Skin of body (tissue), 2 donors: ENCODE data around the gene DOK1. TPM values are rescaled to one million over a fixed set of nuclear protein-coding genes. Genes with fewer than 3 reads are reported as not detected.

Experiments
- DNase-seq: peaks from one replicate; lab custom pipeline; 2025; lab: John Stamatoyannopoulos, UW
- total RNA-seq: library from RNA; depleted of rRNA; stranded (reverse); fragments of >200 nt; gene quantifications from one replicate; pipeline ENCODE4 v1.2.3, GENCODE V29; 2014

Gene DOK1
- total RNA-seq, result 6.2 TPM

DNA sequence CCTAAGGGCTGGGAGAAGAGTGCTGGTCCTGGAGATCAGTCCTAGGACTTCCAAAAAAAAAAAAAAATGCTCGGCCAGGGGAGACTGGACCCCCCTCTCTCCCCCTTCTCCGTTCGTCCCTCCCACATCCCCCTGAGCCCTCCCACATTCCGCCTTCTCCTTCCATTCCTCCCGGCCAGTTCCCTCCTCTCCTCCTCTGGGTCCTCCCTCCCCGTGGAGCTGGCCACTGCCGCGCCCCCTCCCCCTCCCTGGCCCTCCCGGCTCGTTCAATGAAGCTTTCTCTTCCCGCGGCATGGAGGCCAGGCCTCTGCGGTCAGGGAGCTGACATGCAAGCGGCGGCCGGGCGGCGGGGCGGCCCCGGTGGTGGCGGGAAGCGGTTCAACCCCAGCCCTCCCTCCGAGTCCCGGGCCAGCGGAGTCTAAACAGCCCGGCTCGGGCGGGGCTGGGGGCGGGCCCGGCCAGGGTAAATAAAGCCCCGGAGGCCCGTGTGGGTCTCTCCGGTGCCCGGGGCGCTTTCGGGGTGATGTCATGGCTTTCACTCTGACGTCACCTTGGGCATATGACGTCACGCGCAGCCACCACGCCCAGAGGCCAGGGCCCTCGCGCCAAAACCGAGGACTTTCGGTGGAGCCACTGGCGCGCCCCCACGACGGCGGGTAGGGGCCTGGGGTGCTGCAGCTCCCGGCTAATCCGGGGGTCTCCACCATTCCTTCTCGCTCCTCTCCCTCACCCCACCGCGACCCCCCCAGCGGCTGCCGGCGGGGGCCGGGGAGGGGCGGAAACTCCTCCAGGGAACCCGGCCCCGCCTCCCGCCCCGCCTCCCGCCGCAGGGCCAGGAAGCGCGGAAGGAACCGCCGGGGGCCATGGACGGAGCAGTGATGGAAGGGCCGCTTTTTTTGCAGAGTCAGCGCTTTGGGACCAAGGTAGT lies at the start of gene DOK1, which contains the start of gene LOXL3:
Gene DOK1 (plus strand): TSS at position 829 of the 928 bp plus-strand sequence. CDS start 35 bp downstream, at position 864.
Gene LOXL3 (minus strand): TSS at position 51 of the 928 bp plus-strand sequence. CDS start 1,308 bp downstream, outside the sequence.
- peak; percentile 60 for DNase-seq

DNA sequence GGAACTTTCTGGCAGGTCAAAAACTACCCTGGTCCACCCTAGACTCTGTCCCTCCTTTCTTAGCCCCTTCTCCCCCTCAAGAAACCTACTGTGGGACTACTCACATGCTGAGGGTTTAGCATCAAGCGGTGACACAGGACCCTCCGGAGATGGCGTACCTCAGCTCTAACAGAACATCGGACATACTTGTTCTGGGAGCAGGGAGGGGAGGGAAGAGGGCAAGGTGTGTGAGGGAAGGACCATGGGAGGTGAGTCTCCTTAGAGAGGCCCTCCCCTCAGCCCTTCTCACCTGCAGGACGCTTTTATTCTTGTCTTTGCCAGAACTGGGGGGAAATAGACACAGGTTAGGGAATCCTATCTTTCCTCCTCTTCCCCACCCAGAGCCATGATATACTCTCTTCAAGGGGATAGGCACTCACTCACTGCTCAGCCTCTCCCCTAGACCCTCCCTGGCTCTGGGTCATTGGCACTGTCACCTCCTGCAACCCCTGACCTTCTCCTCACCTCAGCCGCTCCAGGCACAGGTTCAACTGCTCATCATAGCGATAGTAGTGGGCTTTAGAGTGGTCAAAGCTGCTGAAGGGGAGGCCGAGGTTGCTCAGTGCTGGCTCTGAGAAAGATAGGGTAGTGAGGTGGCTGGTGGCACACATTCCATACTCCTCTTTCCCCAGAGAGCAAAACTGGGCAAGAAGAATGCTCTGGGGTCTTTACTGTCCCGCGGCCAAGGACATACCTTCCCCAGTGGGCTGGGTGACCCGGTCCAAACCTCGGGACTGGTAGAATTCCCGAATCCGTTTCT lies 48.9 kb upstream of the DOK1 start:
- no peak for DNase-seq

DNA sequence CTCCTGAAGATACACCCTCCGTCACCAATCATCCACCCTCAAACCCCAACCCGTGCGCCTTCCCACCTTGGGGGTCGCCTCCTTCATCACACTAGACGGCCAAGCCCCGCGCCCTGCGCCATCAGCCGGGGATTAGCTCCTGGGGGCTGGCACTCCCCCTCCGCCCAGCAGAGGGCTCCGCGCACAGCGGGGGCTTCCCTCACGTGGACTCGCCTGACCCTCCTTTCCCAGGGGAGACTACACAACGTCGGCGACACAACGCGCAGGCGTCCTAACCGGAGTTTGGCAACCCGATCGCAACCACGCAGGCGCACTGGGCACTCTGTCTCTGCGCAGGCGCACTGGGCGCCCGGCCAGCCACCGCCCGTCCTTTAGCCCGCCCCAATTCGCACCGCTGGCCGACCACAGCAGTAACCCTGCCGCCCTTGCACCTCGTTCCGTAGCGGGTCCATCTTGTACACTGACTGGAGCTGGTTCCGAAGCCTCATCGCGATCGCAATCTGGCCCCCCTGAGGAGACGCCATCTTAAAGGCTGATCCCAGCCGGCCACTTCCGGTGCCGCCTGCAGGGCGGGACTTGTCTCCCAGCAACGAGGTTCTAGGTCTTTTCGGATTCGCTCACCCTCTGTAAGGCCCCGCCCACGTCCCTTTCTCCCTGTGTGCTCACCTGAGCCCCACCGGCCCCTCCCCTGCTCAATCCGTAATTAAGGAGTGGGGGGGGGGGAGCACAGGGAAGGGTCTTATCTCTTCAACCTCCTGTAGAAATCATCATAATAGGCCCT lies 47.2 kb upstream of the DOK1 start, which contains the start of gene PCGF1:
Gene PCGF1 (minus strand): TSS at position 551 of the 781 bp plus-strand sequence. CDS start 27 bp downstream, at position 524.
- DNase-seq, result peak; percentile 98

DNA sequence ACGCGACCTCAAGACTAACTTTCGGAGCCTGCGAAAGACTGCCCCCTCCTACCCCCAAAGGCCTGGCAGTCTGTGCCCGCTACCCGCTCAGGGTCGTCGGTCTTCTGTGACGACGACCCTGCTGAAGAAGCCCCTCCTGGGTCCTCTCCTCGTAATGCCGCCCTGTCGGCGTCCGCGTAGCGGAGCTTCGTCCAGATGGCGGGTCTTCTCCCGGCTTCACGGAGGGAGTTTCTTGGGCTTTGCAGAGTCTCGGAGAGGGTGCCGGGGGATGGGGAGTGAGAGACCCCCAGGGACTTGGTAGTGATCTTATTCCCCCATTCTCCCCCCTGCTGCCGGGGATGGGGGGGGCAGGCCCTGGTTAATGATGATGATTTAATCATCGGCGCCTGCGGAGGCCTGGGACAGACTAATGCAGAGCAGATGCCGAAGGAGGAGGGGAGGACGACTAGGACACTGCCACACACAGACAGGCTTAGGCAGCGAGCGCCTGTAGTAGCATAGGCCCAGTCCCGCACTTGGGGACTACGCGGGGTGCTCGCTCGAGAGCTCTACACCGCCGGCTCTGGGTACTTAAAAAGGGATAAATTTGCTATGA lies 46.5 kb upstream of the DOK1 start:
- DNase-seq, result peak; percentile 80

DNA sequence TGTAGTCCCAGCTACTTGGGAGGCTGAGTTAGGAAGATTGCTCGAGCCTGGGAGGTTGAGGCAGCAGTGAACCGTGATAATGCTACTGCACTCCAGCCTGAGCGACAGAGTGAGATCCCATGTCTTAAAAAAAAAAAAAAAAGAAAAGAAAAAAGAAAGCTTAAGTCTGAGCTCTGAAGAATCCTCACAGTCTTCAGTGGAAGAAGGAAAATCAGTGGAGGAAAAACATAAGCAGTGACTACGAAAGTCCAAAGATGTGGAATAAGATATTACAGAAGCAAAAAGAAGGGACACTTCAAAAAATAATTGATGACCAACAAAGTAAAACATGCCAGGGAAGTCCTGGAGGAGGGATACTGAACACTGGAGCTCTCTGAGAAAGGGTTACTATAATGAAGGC lies 44.2 kb upstream of the DOK1 start:
- no peak for DNase-seq

DNA sequence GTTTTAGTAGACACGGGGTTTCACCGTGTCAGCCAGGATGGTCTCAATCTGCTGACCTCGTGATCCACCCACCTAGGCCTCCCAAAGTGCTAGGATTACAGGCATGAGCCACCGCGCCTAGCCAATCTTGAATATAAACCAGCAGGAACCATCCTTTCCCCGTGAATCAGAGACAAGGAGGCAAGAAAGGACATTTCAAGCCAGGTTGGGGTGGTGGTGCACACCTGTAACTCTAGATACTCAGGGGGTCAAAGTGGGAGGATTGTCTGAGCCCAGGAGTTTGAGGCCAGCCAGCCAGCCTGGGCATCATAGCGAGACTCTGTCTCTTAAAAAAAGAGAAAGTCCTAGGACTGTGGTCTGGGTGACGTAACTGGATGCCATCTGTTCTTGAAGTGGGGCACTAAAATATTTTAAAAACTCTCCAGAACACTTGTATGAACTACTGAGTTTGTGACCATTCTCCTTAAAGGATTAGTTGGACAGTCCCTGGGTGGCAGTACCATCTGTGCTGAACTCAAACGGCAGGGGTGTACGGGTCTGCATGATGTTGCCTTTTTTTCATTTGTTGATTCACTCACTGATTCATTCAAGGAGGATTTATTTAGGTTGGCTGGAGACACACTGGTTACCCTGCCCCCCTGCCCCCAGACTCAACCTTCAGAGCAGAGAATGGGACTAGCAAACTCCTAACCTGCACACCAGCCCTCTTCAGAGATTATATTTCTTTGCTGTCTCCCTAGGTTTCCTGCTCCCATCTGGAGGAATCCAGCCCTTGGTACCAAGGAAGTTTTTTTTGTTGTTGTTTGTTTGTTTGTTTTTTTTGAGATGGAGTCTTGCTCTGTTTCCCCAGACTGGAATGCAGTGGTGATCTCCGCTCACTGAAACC lies 43.2 kb upstream of the DOK1 start:
- DNase-seq, result no peak

DNA sequence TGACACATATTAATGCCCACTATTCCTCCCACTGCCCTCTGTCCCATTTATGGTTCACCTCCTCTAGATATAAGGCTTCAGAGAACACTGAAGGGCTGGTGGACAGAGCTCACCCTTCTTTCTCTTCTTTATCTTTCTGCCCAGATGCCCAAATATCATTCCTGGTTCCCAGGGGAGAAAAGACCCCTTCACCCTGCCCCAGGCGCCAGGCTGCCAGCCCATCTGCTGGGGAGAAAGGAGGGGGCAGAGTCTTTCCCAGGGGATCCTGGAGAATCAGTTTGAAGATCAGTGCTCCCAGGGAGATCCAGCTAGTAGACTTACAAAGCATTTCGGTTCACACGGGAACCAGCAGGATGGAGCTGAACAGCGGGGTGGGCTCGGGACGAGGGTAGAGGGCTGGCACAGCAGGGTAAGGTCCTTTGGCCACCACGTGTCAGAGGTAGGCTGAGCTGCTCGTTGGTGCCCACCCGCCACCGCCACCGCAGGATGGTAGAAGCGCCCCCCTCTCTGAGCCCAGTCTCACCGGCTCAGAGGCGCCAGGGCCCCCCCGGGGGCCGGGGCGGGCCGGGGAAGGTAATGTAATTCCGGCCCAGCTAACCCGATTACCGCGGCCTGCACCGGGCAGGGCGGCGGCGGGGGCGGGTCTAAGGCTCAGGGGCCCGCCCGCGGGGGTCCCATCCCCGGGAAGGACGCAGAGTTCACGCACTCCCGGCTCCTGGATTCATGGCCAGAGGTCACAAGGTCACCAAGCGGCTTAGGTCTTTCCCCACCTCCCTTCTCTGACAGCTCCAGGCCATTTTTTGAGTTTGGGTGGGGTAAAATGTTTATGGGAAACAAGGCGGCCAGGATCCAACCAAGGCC lies 41.5 kb upstream of the DOK1 start:
- no peak for DNase-seq

DNA sequence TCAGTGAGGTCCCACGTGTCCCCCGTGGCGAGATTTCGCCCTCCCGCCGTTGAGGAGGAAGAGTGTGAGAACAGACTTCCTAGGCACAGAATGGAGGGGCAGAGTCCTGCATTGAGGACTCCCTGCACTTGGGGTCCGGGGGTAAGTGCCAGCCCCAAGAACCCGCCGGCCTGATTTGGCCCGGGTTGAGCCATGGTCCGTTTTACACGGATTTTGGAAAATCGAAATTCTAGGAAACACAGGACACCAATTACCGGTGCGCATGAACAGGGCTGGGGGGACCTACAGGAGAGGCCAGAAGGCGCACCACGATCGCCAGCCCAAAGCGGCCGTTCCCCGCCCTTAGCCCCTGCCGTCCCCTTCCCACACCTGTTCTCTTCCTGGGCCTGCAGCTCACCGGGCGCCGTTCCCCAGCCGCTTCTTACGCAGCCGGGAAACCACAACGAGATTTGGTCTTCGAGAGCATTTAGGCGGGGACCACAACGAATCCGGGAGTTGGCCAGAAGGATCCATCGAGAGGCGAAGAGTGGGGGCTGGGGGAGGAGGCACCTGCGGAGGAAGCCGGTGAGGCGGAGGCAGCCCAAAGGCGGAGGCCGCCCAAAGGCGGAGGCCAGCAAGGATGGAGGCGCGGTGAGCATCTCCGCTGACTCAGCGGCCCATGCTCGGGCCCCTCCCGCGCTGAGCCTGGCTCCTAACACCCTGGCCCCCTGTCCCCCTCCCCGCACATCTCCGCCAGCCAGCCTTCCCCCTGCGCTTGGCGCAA lies 40.7 kb upstream of the DOK1 start:
- DNase-seq, result no peak

DNA sequence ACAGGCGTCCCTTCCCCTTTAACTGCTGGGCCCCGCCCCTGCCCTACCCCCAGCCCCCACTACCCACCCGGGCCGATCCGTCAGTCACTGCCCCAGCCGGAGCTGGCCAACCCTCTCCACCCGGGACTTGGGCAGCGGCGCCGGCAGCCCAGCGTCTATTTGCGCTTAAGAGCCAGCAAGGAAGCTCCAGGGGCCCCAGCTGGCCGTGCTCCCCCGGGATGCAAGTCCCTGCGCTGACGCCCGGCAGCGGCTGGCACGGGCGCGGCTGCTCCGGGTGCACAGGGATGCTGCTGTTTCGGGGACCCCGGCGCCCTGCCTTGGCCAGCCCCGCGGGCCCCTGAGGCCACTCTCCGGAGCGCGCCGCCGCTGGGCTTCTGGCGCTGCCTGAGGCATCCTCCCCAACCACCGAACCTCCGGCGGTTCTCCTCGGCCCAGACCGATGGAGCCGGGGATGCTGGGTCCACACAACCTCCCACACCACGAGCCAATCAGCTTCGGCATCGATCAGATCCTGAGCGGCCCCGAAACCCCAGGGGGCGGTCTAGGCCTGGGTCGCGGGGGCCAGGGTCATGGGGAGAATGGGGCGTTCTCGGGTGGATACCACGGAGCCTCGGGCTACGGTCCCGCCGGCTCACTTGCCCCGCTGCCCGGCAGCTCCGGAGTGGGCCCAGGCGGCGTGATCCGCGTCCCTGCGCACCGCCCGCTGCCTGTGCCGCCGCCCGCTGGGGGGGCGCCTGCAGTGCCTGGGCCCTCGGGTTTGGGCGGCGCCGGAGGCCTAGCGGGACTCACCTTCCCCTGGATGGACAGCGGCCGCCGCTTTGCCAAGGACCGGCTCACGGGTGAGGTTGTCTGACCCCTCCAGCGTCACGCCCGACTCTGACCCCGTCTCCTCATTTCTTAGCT lies 39.9 kb upstream of the DOK1 start, which contains the start of gene TLX2:
Gene TLX2 (plus strand): TSS at position 83 of the 903 bp plus-strand sequence. CDS start 357 bp downstream, at position 440.
- no peak for DNase-seq

DNA sequence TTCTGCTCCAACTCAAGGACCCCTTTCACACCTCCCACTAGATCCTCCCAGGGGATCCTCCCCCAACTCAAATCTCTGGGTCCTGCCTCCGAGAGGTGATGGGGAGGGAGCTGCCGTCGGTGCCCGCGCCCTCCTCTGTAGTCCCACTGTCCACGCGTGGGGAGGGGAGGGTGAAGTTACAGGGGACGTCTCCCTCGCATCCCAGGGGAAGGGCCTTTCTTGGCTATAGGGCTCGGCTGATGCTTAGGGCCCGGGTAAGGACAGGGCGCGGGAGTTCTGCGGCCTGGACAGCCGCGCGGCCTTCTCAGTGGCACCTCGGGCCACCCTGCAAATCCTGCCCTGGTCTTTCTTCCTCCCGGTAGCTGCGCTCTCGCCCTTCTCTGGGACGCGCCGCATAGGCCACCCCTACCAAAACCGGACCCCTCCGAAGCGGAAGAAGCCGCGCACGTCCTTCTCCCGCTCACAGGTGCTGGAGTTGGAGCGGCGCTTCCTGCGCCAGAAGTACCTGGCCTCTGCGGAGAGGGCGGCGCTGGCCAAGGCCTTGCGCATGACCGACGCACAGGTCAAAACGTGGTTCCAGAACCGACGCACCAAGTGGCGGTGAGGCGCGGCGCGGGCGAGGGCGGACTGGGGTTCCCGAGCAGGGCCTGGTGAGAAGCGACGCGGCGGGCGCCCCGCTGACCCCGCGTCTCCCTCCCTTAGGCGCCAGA lies 39.1 kb upstream of the DOK1 start:
- DNase-seq, result no peak

DNA sequence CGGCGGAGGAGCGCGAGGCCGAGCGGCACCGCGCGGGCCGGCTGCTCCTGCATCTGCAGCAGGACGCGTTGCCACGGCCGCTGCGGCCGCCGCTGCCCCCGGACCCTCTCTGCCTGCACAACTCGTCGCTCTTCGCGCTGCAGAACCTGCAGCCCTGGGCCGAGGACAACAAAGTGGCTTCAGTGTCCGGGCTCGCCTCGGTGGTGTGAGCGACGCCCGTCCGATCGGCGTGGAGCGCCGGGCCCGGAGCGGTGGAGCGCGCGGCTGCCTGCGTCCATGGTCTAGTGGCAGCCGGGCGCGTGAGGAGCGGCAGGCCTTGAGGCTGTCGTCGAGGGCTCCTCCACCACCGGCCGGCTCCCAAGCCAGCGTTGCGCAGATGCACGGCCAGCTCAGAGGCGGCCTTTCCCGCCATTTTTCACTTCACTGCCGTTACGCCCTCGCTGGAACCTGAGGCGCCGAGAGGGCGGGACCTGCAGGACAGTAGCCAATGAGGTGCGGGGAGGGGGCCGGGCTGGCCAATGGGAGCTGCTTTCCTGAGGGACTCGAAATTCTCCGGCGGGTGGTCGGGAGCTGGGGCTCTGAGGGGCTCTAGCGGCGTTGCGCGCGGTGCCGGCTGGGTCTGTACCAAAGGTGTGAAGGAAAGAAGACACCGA lies 38.4 kb upstream of the DOK1 start:
- peak; percentile 20 for DNase-seq

DNA sequence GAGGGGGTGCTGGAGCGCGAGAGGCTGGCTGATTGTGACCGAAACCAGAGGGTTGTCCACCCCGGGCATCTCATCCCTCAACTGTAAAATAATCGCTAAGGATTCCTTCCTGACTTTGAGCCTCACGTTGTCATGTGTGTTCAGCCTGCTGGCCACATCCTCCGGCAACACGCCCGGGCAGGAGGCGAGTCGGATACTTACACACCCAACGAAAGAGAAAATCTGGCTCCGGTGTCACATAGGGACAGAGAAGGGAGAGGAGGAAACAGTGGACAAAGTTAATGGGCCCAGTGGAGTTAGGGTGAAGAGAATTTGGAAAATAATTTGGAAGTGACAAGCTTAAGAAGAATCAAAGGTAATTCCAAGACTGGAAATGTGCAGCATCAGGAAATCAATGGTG lies 37.9 kb upstream of the DOK1 start:
- no peak for DNase-seq

DNA sequence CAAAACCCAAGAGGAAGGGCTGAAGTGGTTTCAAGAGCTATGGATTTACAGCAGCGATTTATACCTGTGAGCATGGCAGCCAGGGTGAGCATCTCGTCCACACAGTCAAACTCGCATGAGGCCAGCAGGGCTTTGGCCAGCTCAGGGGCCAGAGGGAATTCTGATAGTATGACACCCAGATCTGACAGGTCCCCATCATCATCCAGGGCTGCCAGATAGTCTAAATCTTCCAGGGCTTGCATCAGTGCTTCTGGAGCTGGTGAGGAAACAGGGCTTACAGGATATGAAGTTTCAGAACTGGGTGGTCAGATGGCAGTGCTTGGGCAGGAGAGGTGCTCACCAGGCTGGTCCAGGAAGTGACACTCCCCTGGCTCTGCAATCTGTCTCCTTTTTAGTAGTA lies 32.0 kb upstream of the DOK1 start:
- DNase-seq, result no peak

DNA sequence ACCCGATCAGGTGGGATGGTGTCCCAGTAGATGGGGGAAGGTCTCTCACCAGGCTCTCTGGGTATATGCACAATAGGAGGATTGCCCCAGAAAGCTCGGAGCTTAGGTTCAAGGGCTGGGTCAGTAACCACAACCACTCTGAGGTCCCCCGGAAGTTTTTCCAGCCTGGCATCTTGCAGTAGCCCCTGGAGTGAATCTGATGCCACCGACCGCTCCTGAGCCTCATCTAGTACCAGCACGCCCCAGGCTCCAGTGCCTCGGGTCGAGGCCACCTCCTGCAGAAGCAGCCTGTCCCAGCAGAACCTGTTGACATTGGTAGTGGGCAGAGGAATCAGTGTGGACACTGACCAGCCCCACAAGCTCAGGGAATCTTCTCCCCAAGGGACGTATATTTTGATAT lies 30.5 kb upstream of the DOK1 start:
- DNase-seq, result no peak

DNA sequence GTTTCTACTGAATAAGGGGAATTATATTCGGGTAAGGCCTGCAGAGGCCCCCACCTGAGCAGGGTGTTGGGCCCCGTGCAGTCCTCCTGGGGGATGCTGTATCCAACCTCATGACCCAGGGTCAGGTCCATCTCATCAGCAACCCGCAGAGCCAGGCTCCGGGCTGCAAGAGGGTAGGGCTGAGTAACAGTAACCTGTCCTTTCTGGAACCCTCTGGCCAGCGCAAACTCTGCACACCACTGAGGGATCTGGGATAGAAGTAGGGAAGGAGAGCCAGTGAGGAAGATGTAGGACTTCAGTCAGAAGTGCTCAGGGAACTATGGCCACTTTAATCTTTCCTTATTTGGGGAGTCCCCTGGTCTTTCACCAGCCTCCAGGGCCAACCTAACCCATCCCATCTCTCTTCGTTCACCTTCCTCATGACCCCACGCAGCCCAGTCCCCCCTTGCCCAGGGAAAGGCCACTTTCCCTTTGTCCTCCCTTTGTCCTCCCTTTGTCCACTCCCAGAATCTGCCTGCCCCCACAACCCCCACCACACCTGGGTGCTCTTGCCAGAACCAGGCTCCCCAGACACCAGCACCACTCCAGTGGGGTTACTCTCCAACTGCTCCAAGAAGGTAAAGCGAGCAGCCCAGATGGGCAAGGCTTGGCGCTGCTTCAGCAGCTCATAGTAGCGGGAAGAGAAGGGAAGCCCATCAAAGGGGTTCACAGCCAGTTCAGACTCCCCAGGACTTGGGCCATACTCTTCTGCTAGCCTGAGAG lies 29.4 kb upstream of the DOK1 start:
- DNase-seq, result no peak
